Dedifferentiated amniotic fluid mesenchymal stem cell (primary cell): ENCODE measurements around the gene GLUL.
"Not testable (repeated sequence)": the region's sequence is repeated elsewhere in the genome, so short reads cannot be mapped to it uniquely, and the experiment has no call there.

Source experiments
- DNase-seq: peaks from one replicate; pipeline ENCODE4 v3.0.0-alpha.2; 2016; ENCODE audit errors: extremely low spot score

The GLUL gene

GRCh38 chr1:182368358-182368757, 23.2 kb downstream of the GLUL start:
- DNase-seq, result no peak

DNA sequence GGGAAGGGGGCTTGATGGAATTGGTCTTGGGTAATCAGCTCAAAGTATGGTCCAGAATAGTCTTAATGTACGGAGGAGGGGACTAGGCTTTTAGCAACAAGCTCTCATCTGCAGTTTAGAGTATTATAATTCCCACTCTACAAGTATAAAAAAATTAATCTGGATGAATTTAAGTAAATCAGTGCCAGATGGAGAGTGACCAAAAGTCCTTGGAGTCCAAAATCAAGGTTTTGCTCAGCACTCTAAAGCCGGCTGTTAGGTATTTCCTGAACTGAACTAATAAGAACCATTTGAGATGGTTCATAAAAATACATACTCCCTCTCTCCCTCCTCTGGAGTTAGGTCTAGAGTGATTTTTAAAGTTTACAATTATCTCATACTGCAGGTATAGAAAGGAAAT, 23.7 kb downstream of the GLUL start:
- no peak for DNase-seq

DNA sequence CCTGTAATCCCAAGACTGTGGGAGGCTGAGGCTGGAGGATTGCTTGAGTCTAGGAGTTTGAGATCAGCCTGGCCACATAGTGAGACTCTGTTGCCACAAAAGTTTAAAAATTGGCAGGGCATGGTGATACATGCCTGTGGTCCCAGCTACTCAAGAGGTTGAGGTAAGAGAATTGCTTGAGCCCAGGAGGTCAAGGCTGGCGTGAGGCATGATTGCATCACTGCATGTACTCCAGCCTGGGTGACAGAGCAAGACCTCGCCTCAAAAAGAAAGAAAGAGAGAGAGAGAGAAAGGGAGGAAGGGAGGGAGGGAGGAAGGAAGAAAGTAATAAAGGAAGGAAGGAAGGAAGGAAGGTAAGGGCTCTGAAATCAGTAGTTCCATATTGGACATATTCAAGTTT, 25.0 kb downstream of the GLUL start:
- DNase-seq, result no peak

GRCh38 chr1:182359645-182360044, 31.9 kb downstream of the GLUL start:
- DNase-seq, result no peak

DNA sequence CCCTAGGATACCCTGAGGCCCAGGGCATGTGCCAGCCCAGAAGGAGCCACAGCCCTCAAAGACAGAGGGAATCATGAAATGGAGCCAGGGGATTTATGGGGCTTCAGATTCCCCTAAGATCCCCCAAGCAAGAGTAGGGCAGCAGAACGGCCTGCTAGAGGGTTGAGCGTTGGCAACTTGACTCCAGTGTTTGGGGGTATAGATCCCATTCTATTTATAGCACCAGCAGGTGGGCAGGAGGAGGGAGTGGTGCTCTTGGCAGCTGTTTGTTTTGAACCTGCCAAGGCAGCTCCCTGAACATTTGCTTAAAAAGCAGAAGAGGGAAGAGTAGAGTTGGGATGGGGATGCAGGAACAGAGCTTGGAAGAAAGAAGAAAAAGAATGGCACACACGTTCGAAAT, 33.7 kb downstream of the GLUL start:
- DNase-seq, result no peak

DNA sequence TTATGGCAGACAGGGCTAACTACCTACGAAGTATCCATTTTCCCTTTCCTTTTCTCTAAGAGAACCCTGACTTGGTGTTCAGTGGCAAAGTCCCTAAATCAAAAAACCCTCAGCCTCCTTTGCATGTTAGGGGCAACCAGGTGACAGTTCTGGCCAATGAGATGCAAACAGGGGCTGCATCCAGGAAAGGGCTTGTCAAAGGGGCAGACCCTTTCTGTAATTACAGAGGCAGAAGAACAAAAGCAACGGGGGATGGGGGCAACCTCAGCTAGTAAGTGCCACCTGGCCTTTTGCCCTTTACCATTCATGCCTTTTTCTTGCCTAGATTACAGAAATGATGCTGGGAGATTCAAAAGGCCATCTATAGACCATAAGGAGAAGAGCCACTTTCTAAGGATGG, 34.4 kb downstream of the GLUL start:
- no peak for DNase-seq

DNA sequence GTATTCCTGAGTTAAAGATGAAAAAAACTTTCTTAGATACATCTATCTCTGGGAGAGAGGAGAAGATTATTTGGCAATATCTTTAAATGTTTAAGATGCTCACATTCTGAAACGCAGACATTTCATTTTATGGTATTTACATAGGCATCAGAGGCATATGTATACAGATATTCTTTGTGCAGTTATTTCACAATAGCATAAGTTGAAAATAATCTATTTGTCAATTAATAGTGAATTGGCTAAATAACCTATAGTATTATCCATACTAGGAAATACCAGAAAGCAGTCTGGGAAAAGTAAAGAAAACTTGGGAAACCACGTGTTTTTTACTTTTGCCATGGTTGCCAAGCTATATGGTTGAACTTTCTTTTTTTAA, 35.9 kb downstream of the GLUL start:
- no peak for DNase-seq

DNA sequence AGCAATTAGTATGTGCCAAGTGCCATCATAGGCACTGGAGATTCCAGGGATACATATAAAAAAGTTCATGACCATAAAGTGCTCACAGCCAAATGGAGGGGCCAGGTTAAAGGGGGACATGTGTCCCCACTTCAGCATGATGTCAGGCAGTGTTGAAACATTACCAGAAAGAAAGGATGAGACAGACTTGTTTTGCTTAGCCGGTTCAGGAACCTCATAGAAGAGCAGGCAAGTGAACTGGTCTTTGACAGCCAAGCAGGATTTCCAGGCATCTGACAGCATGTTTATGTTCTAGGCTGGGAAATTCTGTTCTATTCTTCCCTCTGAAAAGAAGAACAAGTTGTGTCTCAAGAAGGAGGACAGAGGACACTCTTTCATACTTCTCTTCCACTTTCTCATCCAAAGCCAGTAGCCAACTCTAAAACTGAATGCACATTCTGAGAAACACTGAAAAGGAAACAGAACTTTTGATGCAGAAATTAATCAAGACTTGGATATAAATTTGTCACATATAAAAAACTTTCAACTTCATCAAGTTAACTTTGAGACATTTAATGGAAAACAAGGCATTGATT, 39.7 kb downstream of the GLUL start:
- no peak for DNase-seq

GRCh38 chr1:182350839-182351238, 40.8 kb downstream of the GLUL start:
- no peak for DNase-seq

DNA sequence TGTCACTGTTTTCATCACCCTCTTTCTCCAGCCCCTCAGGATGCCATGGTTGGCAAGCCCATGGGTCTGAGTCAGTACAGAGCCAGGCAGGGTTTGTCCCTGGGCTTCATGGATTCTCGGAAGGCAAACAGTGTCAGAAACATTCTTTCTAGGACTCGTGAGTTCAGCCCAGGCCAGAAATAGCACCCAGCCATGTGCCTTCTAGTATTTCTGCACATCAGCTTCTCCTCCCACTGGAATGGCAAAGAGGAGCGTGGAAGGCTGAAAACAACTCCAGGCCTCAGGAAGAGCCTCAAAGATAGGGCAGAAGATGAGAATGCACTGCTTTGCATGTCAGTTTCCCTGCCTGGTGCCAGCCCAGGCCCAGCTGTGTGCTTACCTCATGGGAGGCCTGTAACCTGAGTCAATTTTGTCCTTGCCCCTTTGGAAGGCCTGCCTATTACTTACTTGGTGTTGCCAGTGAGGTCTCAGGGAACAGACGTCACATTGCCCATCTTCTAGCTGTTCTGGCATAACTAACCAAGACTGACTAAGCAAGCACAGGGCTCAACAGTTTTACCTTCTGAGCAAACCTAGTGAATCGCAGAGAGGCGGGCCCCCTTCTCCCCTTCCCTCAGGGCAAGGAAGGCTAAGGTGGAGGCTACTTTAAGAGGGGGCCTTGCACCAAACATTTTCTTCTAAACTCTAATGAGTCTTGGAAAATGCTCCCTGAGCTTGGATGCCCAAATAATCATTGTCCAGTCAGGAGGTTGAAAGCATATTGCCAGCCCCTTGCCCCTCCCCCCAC, 42.4 kb downstream of the GLUL start:
- DNase-seq, result peak; percentile 83

GRCh38 chr1:182347019-182347418, 44.6 kb downstream of the GLUL start:
- DNase-seq, result no peak

DNA sequence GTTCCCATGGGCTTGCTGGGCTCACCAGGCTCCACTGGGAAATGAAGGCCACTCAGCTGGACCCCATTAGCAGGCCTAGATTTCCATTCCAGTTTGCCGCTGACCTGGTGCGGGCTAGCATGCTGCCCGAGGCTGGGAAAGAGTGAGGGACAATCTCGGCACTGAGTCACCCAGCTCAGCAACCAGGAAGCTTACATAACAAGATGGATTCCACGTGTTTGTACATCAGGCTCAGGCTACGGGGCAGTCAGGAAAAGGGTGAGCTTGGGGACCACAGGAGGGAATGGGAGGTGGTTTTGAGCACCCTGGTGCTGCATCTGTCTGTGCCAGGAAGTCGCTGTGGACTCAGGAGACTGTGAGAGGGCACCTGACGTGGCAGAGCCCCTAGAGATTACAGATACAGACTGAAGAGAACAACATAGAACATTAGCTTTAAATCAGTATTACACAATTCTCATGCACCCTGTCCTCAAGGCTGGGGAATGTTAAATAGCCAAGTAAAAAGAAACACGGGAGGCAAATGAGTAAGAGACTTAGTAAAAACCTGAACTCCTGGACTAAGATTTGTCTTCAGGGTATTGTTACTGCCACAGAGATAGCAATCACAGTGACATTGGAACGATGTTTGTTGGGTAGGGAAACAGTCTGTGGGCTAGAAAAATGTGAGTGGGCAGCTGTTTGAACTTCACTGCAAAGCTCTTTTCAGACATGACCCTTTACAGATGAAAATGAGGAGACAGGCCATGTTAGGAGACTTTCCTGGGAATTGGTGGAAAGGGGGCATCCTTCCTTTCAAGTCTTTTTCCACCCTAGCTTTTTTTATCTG, 51.1 kb downstream of the GLUL start:
- peak; percentile 76 for DNase-seq

DNA sequence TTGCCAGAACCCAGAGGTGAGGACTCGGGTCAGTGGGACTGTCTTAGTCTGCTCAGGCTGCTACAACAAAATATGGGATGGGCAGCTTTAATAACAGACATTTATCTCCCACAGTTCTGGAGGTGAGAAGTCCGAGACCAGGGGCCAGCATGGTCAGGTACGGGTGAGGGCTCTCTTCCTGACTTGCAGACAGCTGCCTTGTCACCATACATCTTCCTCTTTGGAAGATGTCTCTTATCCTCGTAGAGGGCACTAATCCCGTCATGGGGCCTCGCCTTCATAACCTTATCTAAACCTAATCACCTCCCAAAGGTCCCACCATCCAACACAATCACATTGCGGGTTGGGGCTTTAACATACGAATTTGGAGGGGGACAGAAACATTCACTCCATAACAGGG, 51.9 kb downstream of the GLUL start:
- DNase-seq, result no peak

GRCh38 chr1:182338806-182339370, 52.7 kb downstream of the GLUL start:
- DNase-seq, result no peak

DNA sequence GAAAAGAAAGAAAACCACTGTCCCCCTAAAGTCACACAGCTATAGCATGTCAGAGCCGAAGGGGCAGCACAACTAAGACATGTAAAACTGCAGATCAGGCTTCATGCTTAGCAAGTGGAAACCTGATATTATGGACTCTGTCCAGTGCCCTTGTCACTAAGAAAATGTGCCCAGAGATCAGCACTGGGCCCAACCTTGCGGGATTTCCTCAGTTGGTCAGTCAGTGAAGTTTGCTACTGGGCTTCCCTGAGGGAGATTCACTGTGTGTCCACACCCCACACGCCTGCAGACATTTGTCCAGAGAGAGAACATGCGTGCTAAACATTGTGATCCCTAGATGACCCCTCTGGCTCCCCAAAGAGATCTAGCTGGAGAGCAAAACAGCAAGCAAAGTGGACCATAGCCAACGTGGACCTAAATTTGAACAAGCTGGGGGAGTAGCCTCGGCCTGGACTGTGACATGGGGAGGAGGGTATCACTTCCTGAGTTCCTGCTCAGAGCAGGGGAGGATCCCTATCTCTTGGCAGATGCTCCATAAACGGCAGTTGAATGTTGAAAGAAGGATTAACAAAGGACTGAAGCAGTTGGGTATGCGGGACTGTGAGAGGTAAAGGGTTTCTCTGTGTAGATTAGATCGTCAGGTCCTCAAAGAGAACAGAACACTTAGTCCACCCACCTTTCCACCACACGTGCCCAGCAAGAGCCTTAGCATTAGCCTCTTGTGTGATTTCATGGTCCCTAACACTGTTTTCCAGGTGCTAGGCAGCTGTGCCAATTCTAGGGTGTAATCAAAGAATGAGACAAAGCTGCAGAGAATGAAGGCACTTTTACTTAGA, 53.6 kb downstream of the GLUL start:
- no peak for DNase-seq

GRCh38 chr1:182335771-182336566, 55.6 kb downstream of the GLUL start:
- no peak for DNase-seq

GRCh38 chr1:182333071-182333571, 58.5 kb downstream of the GLUL start:
- DNase-seq, result not testable (repeated sequence)

DNA sequence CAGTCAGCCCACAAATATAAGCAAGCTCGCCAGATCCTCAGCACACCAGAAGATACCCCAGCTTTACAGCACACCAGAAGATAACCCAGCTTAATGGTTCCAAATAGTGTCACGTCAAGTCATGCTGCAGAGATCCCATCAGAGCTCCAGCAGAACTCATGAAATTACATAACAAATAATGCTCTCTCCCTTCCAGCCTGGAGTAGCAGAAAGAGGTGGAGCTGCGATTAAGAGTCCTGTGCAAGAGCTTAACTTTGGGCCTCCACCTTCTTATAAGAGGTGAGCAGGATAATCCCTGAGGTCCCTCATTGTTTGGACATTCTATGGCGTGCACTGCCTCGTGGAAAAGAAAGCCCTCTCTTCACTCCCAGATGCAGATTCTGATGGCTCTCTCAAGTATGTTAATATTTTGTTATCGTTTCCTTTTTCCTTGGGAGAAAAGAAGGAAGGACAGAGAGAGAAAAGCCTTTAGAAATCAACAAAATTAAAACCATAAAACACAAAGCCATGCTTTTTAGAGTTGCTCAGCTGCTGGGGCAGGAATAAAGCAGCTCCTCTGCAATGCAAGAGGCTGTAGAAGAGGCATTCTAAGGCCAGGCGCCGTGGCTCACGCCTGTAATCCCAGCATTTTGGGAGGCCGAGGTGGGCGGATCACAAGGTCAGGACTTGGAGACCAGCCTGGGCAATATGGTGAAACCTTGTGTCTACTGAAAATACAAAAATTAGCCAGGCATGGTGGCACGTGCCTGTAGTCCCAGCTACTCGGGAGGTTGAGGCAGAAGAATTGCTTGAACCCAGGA, 59.1 kb downstream of the GLUL start:
- DNase-seq, result no peak
